8988T (cell line): ENCODE data around the gene PCDHA6.
"Not testable (repeated sequence)": the region's sequence is repeated elsewhere in the genome, so short reads cannot be mapped to it uniquely, and the experiment has no call there.

ENCODE experiments used
- DNase-seq: peaks from one replicate; pipeline ENCODE4 v3.0.0; 2011

PCDHA6 gene

GRCh38 chr5:140857987-140858240 lies 30.2 kb downstream of the PCDHA6 start:
- DNase-seq: no peak

- DNase-seq: no peak
Measured at GRCh38 chr5:140862441-140863295, 34.9 kb downstream of the PCDHA6 start.

GRCh38 chr5:140868721-140869554 lies 41.2 kb downstream of the PCDHA6 start, which contains the start of gene PCDHA11:
Gene PCDHA11 (plus strand): TSS chr5:140868957. CDS start chr5:140869104, 147 bp downstream.
- DNase-seq: no peak

GRCh38 chr5:140869555-140869886 lies 41.8 kb downstream of the PCDHA6 start:
- no peak for DNase-seq

- DNase-seq: no peak
Measured at GRCh38 chr5:140870221-140871201, 42.8 kb downstream of the PCDHA6 start.

GRCh38 chr5:140875085-140876065 lies 47.6 kb downstream of the PCDHA6 start, which contains the start of gene PCDHA12:
Gene PCDHA12 (plus strand): TSS chr5:140875308. CDS start chr5:140875473, 165 bp downstream.
- DNase-seq: peak; percentile 46

- not testable (repeated sequence) for DNase-seq
Measured at GRCh38 chr5:140876541-140877261, 48.9 kb downstream of the PCDHA6 start.

GRCh38 chr5:140877262-140877581 lies 49.5 kb downstream of the PCDHA6 start:
- no peak for DNase-seq
